GM23338 (cell line): ENCODE measurements around the gene DOCK3.

ENCODE experiments used
- CREB1 ChIP-seq: fragments of 250-450 bp; sonication (Bioruptor Pico); IDR thresholded peaks from 2 replicates; pipeline ENCODE4 v1.5.0; 2020; ENCODE audit warnings: low read depth, mild to moderate bottlenecking, moderate library complexity
- ETS1 ChIP-seq: IDR thresholded peaks from 2 replicates; pipeline ENCODE4 v1.6.1; 2016; ENCODE audit warnings: antibody characterized with exemption
- EZH2 ChIP-seq: fragments of 200-600 bp; sonication (generic); IDR thresholded peaks from one replicate; pipeline ENCODE4 v1.8.0; 2017; ENCODE audit warnings: antibody characterized with exemption, mild to moderate bottlenecking, low read depth; ENCODE audit not compliant: unreplicated experiment
- EZH2phosphoT487 ChIP-seq: fragments of 200-600 bp; sonication (generic); IDR thresholded peaks from one replicate; pipeline ENCODE4 v1.8.1; 2018; ENCODE audit warnings: antibody characterized with exemption; ENCODE audit not compliant: unreplicated experiment
- NANOG ChIP-seq: IDR thresholded peaks from 2 replicates; pipeline ENCODE4 v1.6.1; 2016; ENCODE audit warnings: antibody characterized with exemption, borderline replicate concordance
- POLR2AphosphoS5 ChIP-seq: IDR thresholded peaks from 2 replicates; pipeline ENCODE4 v1.6.1; 2016; ENCODE audit warnings: antibody characterized with exemption, low read depth
- REST ChIP-seq: IDR thresholded peaks from one replicate; pipeline ENCODE4 v1.6.1; 2018; ENCODE audit warnings: antibody characterized with exemption; ENCODE audit not compliant: unreplicated experiment
- ZNF331 ChIP-seq: fragments of 250-450 bp; sonication (Bioruptor Pico); IDR thresholded peaks from 2 replicates; pipeline ENCODE4 v1.5.0; 2020; ENCODE audit warnings: low read depth, mild to moderate bottlenecking, moderate library complexity
- TF ChIP-seq, protein P1 (sequence below), 2 experiments: fragments of 200-600 bp in 1 of 2; sonication (generic) in 1 of 2; conservative IDR thresholded peaks; 2 replicates each; pipeline versions ENCODE4 v1.5.1 to v1.6.1; 2016 to 2017; ENCODE audit warnings: antibody characterized with exemption in 2 of 2, low read depth in 2 of 2, mild to moderate bottlenecking in 2 of 2, moderate library complexity in 1 of 2

- TF ChIP-seq, protein P1, sequence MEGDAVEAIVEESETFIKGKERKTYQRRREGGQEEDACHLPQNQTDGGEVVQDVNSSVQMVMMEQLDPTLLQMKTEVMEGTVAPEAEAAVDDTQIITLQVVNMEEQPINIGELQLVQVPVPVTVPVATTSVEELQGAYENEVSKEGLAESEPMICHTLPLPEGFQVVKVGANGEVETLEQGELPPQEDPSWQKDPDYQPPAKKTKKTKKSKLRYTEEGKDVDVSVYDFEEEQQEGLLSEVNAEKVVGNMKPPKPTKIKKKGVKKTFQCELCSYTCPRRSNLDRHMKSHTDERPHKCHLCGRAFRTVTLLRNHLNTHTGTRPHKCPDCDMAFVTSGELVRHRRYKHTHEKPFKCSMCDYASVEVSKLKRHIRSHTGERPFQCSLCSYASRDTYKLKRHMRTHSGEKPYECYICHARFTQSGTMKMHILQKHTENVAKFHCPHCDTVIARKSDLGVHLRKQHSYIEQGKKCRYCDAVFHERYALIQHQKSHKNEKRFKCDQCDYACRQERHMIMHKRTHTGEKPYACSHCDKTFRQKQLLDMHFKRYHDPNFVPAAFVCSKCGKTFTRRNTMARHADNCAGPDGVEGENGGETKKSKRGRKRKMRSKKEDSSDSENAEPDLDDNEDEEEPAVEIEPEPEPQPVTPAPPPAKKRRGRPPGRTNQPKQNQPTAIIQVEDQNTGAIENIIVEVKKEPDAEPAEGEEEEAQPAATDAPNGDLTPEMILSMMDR (conservative IDR thresholded peaks at IDR 0.05; ENCODE audit: low read depth in 2 of 2) = no peak
- TF ChIP-seq REST = no peak
- no peak for TF ChIP-seq EZH2
- no peak for TF ChIP-seq EZH2phosphoT487
- no peak for TF ChIP-seq POLR2AphosphoS5
- TF ChIP-seq CREB1 = no peak
- TF ChIP-seq ETS1 = no peak
- no peak for TF ChIP-seq ZNF331 (CRISPR knock-in tag)
- TF ChIP-seq NANOG = no peak
Measured at GRCh38 chr3:51393134-51393495, 718.4 kb downstream of the DOCK3 start.
